ENCODE data around the gene NXPH1. TPM values are rescaled to one million over a fixed set of nuclear protein-coding genes. Genes with fewer than 3 reads are reported as not detected.
A peak's percentile ranks its signal among the peaks of the same experiment; 100 is the strongest.

Gene NXPH1
- total RNA-seq, 2 donors from 2014 or later, result 0.24 TPM; not detected in 1

- Mint-ChIP-seq H3K36me3 (ENCODE audit: low read depth) (no peaks in the 10 kb centered on the region), H3K27ac (no peak overlapping the region), H3K4me1 (peaks cover 4% of the 10 kb centered on the region), H3K9me3 (no peaks in the 10 kb centered on the region), H3K27me3 (ENCODE audit: insufficient read depth) (no peaks in the 10 kb centered on the region), H3K4me3 (no peak overlapping the region)
- H3K9ac ChIP-seq (ENCODE audit: extremely low read depth, low read length, poor library complexity, severe bottlenecking), result no peak overlapping the region
- 92 to 93% methylated on average over 3 to 5 of the region's 5 CpGs for WGBS, 2 experiments (ENCODE audit: insufficient coverage in 1 of 2, insufficient read length in 1 of 2)
- no peak overlapping the region for H3K27ac ChIP-seq (ENCODE audit: low read depth, low read length)
- no peaks in the 10 kb centered on the region for H3K9me3 ChIP-seq (ENCODE audit: control insufficient read depth, low read length)
- no peak for DNase-seq
- H3K27me3 ChIP-seq (ENCODE audit: control insufficient read depth, insufficient read depth, low read length, poor library complexity, severe bottlenecking), result no peaks in the 10 kb centered on the region
- TF ChIP-seq CTCF (conservative IDR thresholded peaks at IDR 0.05), result no peak
- H3K4me1 ChIP-seq (ENCODE audit: control insufficient read depth, insufficient read depth, low read length), result peaks cover 4% of the 10 kb centered on the region
- H3K4me3 ChIP-seq (ENCODE audit: low read length), result no peak overlapping the region
- no peaks in the 10 kb centered on the region for H3K36me3 ChIP-seq (ENCODE audit: control insufficient read depth, insufficient read depth, low read length)
Measured at GRCh38 chr7:8639668-8640067, 206.3 kb downstream of the NXPH1 start.

- H3K27me3 ChIP-seq (ENCODE audit: control insufficient read depth, insufficient read depth, low read length, poor library complexity, severe bottlenecking), result no peaks in the 10 kb centered on the region
- no peak overlapping the region for H3K27ac ChIP-seq (ENCODE audit: low read depth, low read length)
- no peak for TF ChIP-seq CTCF (conservative IDR thresholded peaks at IDR 0.05)
- H3K36me3 ChIP-seq (ENCODE audit: control insufficient read depth, insufficient read depth, low read length), result no peaks in the 10 kb centered on the region
- H3K4me3 ChIP-seq (ENCODE audit: low read length), result no peak overlapping the region
- peaks cover 4% of the 10 kb centered on the region for H3K4me1 Mint-ChIP-seq
- H3K27me3 Mint-ChIP-seq (ENCODE audit: insufficient read depth), result no peaks in the 10 kb centered on the region
- H3K36me3 Mint-ChIP-seq (ENCODE audit: low read depth), result no peaks in the 10 kb centered on the region
- no peaks in the 10 kb centered on the region for H3K9me3 ChIP-seq (ENCODE audit: control insufficient read depth, low read length)
- no peak overlapping the region for H3K4me3 Mint-ChIP-seq
- no peak for DNase-seq
- no peak overlapping the region for H3K27ac Mint-ChIP-seq
- no peak overlapping the region for H3K9ac ChIP-seq (ENCODE audit: extremely low read depth, low read length, poor library complexity, severe bottlenecking)
- peaks cover 4% of the 10 kb centered on the region for H3K4me1 ChIP-seq (ENCODE audit: control insufficient read depth, insufficient read depth, low read length)
- H3K9me3 Mint-ChIP-seq, result no peaks in the 10 kb centered on the region
- 100% methylated on average over 1 of the region's 1 CpG; no CpG with 5 or more reads in 1 of the 2 experiments for WGBS, 2 experiments (ENCODE audit: insufficient coverage in 1 of 2, insufficient read length in 1 of 2)
Measured at GRCh38 chr7:8640671-8641070, 207.3 kb downstream of the NXPH1 start.

GRCh38 chr7:8668627-8669500 lies 235.5 kb downstream of the NXPH1 start:
- 78 to 84% methylated on average over 3 to 6 of the region's 6 CpGs for WGBS, 2 experiments (ENCODE audit: insufficient coverage in 1 of 2, insufficient read length in 1 of 2)

More at GRCh38 chr7:8668627-8669500, 235.5 kb downstream of the NXPH1 start:
- H3K36me3 Mint-ChIP-seq (ENCODE audit: low read depth), result no peaks in the 10 kb centered on the region
- Histone ChIP-seq H3K9me3 (ENCODE audit: control insufficient read depth, low read length) (peaks cover 8% of the 10 kb centered on the region), H3K27me3 (ENCODE audit: control insufficient read depth, insufficient read depth, low read length, poor library complexity, severe bottlenecking) (no peaks in the 10 kb centered on the region), H3K4me3 (ENCODE audit: low read length) (no peak overlapping the region), H3K27ac (ENCODE audit: low read depth, low read length) (no peak overlapping the region), H3K9ac (ENCODE audit: extremely low read depth, low read length, poor library complexity, severe bottlenecking) (no peak overlapping the region), H3K4me1 (ENCODE audit: control insufficient read depth, insufficient read depth, low read length) (no peaks in the 10 kb centered on the region), H3K36me3 (ENCODE audit: control insufficient read depth, insufficient read depth, low read length) (no peaks in the 10 kb centered on the region)
- H3K27ac Mint-ChIP-seq, result peak overlapping the region; percentile 13
- H3K4me1 Mint-ChIP-seq, result no peaks in the 10 kb centered on the region
- no peak overlapping the region for H3K4me3 Mint-ChIP-seq
- no peak for DNase-seq
- no peaks in the 10 kb centered on the region for H3K9me3 Mint-ChIP-seq
- no peaks in the 10 kb centered on the region for H3K27me3 Mint-ChIP-seq (ENCODE audit: insufficient read depth)
- TF ChIP-seq CTCF (conservative IDR thresholded peaks at IDR 0.05), result no peak
